ENCODE data around the gene DPP6.

DNA sequence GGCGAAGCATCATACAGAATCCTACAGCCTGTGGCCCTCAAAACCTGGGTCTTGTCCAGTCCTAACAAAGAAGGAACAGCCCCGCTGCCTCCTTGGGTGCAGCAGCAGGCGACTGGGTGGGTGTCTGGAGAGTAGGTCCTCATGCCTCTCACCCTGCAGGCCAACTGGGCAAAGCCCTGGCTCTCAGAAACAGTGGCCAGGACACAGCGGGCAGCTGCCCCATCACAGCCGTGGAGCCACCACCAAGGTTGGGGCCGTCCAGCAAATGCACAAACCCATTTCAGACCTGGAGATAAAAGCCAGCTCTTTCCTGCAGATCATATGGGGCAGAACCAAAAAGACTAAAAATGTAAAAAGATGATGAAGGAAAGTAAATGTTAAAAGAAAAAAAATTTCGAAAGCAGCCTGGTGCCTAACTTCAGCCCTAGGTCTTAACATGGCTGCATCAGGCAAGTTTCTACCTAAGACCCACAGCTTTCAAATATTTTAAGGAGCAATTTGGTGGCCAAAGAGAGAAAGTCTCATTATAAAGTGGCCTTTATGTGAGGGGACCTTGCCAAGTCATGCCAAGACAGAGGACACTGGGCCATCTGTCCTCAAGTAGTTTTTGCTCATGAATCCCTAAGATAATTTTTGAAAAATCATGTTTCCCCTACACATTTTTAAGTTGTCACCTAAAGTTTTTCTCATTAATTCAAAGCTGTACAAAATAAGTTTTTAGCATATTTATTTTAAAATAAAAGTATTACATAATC, 808.6 kb downstream of the DPP6 start:
- TF ChIP-seq, protein P1, sequence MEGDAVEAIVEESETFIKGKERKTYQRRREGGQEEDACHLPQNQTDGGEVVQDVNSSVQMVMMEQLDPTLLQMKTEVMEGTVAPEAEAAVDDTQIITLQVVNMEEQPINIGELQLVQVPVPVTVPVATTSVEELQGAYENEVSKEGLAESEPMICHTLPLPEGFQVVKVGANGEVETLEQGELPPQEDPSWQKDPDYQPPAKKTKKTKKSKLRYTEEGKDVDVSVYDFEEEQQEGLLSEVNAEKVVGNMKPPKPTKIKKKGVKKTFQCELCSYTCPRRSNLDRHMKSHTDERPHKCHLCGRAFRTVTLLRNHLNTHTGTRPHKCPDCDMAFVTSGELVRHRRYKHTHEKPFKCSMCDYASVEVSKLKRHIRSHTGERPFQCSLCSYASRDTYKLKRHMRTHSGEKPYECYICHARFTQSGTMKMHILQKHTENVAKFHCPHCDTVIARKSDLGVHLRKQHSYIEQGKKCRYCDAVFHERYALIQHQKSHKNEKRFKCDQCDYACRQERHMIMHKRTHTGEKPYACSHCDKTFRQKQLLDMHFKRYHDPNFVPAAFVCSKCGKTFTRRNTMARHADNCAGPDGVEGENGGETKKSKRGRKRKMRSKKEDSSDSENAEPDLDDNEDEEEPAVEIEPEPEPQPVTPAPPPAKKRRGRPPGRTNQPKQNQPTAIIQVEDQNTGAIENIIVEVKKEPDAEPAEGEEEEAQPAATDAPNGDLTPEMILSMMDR (IDR thresholded peaks at IDR 0.05): no peak
- no peak for TF ChIP-seq POLR2A (IDR thresholded peaks at IDR 0.05)
